Right lung (tissue), 10 donors: ENCODE results near the gene AKAP7. TPM values are rescaled to one million over a fixed set of nuclear protein-coding genes. Genes with fewer than 3 reads are reported as not detected.
"Not testable (repeated sequence)": the region's sequence is repeated elsewhere in the genome, so short reads cannot be mapped to it uniquely, and the experiment has no call there.

Experiments
- DNase-seq, 2 donors: peaks; one replicate each; pipeline ENCODE4 v3.0.0-alpha.2; 2013
- long read RNA-seq, 8 donors: transcript quantifications; one replicate each; lab custom pipeline, GENCODE V29; 2026
- polyA plus RNA-seq, 5 donors: library from polyadenylated mRNA; unstranded; fragments of 120-200 nt; gene quantifications; one replicate each; pipeline versions ENCODE4 v1.2.1 to v1.2.3, GENCODE V29; 2013; ENCODE audit warnings: inconsistent platforms in 1 of 5, low replicate concordance in 1 of 5; ENCODE audit not compliant: insufficient read length in 5 of 5, insufficient read depth in 1 of 5

The AKAP7 gene
- 10 to 100 TPM; 17.1 to 27.6 (median 23.5) TPM for polyA plus RNA-seq
- long read RNA-seq, donor 1, transcript AKAP7-202 (2 exons, 2,461 nt) = major isoform, 15 of 47 reads
- long read RNA-seq, donor 1, partial matches to known transcripts = 31 of 47 reads
- long read RNA-seq, donor 1, other reads (novel, unspliced or antisense) = 0 of 47 reads
- long read RNA-seq, donor 2, partial matches to known transcripts = 0 of 2 reads
- long read RNA-seq, donor 2, other reads (novel, unspliced or antisense) = 0 of 2 reads
- long read RNA-seq, donor 3, transcript AKAP7-202 (2 exons, 2,461 nt) = major isoform, 7 of 7 reads
- long read RNA-seq, donor 3, partial matches to known transcripts = 0 of 7 reads
- long read RNA-seq, donor 3, other reads (novel, unspliced or antisense) = 0 of 7 reads
- long read RNA-seq, donor 4, transcript AKAP7-202 (2 exons, 2,461 nt) = major isoform, 9 of 9 reads
- long read RNA-seq, donor 4, partial matches to known transcripts = 0 of 9 reads
- long read RNA-seq, donor 4, other reads (novel, unspliced or antisense) = 0 of 9 reads
- long read RNA-seq, donor 5, partial matches to known transcripts = 0 of 5 reads
- long read RNA-seq, donor 5, other reads (novel, unspliced or antisense) = 0 of 5 reads
- long read RNA-seq, donor 6, transcript AKAP7-202 (2 exons, 2,461 nt) = major isoform, 8 of 9 reads
- long read RNA-seq, donor 6, partial matches to known transcripts = 0 of 9 reads
- long read RNA-seq, donor 6, other reads (novel, unspliced or antisense) = 0 of 9 reads
- long read RNA-seq, donor 7, partial matches to known transcripts = 0 of 3 reads
- long read RNA-seq, donor 7, other reads (novel, unspliced or antisense) = 0 of 3 reads
- long read RNA-seq, donor 8, partial matches to known transcripts = 0 of 4 reads
- long read RNA-seq, donor 8, other reads (novel, unspliced or antisense) = 0 of 4 reads

DNA sequence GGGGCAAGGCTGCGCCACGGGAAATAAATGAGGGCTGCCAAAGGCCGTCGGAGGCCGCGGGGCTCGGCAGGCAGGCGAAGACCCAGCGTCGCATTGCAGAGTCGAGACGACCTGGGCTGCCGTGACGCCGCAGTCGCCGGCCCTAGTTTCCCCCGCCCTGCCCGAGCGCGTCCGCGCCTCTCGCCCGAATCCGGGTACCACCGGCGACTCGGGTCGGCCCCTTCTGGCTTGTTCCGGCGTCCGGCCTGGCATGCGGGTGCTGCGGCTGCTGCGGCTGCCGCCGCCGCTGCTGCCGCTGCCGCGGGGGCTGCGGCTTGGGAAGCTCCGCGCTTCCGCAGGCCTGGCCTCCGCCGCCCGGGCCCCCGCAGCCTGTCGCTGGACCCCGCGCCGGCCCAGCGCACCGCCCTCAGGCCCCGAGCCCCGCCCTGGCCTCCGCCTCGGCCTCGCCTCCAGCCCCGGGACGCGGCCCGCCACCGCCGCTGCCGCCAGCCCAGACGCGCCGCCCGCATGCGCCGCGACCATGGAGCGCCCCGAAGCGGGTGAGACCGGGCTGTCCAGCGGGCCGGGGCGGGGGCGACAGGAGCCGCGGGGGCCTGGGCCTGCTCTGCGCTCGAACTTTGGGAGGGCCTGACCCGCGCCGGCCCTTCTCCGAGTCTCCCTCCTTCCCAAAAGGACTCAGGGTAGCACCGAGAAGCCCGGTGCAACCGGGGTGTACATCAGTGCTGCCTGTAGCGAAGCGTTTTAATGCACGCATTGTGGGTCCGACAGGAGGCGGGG, at the start of gene AKAP7:
Gene AKAP7 (plus strand): TSS at position 224 of the 777 bp plus-strand sequence. CDS start 297 bp downstream, at position 521.
- peak; percentile 76 to 79 for DNase-seq

DNA sequence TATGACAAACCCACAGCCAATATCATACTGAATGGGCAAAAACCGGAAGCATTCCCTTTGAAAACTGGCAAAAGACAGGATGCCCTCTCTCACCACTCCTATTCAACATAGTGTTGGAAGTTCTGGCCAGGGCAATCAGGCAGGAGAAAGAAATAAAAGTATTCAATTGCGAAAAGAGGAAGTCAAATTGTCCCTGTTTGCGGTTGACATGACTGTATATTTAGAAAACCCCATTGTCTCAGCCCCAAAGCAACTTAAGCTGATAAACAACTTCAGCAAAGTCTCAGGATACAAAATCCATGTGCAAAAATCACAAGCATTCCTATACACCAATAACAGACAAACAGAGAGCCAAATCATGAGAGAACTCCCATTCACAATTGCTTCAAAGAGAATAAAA, 44.9 kb upstream of the AKAP7 start:
- DNase-seq = not testable (repeated sequence)

DNA sequence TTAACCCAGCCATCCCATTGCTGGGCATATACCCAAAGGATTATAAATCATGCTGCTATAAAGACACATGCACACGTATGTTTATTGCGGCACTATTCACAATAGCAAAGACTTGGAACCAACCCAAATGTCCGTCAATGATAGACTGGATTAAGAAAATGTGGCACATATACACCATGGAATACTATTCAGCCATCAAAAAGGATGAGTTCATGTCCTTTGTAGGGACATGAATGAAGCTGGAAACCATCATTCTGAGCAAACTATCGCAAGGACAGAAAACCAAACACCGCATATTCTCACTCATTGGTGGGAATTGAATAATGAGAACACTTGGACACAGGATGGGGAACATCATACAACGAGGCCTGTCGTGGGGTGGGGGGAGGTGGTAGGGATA, 43.3 kb upstream of the AKAP7 start:
- not testable (repeated sequence) for DNase-seq

DNA sequence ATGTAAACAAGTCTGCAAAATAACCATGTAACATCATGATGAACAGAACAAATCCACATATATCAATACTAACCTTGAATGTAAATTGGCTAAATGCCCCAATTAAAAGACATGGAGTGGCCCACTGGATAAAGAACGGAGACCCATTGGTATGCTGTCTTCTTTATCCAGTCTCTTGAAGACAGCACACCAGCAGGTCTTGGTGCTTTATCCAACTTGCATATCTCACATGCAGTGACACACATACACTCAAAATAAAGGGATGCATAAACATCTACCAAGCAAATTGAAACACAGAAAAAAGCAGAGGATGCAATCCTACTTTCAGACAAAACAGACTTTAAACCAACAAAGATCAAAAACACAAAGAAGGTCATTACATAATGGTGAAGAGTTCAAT, 41.9 kb upstream of the AKAP7 start:
- no peak for DNase-seq

DNA sequence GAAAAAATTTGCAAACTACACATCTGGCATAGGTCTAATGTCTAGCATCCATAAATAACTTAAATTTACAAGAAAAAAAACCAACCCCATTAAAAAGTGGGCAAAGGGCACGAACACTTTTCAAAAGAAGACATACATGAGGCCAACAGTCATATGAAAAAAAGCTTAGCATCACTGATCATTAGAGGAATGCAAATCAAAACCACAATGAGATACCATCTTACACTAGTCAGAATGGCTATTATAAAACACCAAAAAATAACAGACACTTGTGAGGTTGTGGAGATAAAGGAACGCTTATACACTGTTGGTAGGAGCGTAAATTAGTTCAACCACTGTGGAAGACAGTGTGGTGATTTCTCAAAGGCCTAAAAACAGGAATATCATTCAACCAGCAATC, 38.5 kb upstream of the AKAP7 start:
- DNase-seq = no peak

DNA sequence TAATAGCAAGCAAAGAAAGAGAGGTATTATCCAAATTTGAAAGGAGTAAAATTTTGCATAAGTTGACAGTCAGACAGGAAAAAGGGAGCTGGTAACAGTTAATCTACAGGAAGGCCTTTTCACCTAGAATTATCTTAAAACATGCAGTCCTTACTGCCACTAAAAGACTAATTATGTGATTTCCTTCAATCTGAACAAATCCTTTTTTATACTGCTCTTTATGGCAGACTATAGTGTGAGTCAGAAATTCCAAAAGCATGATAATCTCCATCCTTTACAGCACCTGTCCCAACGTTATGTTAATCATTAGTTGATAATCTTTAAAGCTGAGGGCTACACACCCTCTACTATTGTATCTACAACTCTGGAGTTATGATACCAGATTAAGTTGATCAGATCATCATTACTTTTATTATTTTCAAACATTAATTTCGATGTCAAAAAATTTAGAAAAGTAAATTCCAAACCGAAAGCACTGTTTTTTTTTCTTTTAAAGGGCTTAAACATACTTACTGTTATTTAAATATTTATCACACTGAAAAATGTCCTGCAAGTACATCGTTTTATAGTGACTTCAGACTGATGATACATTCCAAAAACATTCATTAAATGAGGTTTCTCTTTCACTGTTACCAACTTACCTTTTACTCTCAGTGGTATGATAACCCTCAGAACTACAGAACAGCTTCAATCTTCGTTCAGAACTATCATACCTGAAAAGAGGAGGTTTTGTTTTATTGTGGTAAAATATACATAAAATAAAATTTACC, 33.2 kb upstream of the AKAP7 start:
- DNase-seq = no peak

DNA sequence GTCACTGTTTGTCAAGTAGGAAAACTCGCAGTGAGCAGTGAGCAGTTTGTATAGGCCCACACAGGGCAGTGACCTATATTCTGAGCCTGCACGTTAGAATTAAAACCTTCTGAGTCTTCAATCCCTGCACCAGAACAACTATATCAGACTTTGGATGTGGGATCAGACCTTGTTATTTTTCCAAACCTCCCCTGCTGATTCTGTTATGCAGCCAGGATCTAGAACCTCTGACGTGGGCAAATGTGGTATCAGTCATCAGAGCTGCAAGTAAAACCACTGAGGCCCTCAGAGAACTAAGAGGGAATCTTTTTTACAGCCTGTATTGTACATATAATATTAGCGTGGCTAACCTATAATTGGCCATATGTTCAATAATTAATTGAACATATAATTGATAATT, 32.0 kb upstream of the AKAP7 start:
- DNase-seq = no peak

DNA sequence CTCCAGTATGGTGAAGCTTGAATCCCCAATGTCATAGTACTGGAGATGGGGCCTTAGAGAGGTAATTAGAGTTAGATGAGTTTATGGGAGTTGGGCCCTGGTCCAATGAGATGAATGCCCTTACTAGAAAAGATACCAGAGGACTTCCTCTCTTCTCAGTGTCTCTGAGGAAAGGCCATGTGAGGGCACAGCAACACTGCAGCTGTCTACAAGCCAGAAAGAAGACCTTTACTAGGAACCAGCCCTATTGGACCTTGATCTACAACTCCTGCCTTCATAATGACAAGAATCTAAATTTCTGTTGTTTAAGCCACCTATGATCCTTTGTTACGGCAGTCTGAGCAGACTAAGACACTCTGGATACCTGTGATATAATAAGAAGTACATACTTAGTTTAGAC, 31.4 kb upstream of the AKAP7 start:
- no peak for DNase-seq

DNA sequence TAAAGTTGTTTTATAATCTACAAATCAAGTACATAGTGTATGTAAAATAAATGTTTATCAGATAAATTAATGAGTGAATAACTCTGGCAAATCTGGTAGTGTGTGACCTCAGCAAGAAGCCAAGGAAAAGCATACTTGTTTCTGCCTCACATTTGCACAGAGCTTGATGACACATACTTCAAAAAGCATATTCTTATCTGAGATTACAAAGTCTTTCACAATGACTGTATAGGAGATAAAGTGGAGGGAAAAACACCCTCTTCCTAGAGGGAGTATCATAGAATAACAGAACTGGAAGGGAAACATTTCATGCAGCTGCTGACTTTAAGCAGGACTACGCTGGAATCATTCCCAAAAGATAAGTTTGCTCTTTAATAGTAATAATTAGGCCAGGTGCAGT, 28.1 kb upstream of the AKAP7 start:
- DNase-seq = peak in 1 of 2 donors; percentile 8

DNA sequence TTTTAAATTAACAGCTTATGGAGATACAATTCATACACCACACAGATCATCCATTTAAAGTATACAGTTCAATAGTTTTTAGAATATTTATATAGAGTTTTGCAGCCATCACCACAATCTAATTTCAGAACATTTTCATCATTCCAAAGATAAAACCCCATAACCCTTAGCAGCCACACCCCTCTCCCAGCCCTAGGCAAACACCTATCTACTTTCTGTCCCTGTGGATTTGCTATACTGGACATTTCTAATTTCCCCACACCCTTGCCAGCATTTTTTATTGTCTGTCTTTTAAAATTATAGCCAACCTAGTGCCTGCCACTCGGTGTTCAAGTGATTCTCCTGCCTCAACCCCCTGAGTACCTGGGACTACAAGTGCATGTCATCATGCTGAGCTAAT, 23.0 kb upstream of the AKAP7 start:
- no peak for DNase-seq

DNA sequence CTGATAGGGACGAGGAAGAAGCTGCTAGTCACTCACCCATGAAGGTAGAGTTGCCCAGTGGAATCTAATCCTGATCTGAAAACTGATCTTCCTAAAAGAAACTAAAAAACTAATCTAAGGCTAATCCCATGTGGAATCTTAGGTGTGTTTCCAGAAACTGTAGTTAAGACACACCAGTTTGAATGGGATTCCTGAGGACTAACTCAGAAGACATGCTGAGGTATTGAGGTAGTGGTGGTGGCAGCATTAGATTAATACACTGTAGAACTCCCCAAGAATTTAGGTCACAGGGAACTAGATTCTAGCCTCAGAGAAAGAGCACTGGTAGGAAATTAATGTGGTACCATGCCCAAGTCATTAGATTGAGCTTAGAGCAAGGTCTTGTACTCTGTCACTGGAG, 19.6 kb upstream of the AKAP7 start:
- no peak for DNase-seq

DNA sequence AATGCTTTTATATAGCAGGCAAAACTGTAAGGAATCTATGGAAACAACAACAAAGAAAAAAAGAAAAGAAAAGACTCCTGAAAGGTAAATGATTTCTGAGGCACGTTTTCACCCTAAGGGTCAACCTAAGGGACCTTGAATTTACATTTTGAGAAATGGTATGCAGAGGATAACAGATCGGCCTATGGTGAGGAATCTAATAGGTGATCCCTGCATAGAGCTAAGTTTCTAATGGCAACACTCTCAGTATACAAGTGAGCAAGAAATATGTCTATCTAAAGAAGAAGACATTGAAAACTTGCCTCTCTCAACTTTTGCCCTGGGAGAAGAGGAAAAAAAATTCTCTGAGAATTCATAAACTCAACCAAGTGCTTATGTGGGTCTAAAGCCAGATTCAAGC, 18.9 kb upstream of the AKAP7 start:
- no peak for DNase-seq

DNA sequence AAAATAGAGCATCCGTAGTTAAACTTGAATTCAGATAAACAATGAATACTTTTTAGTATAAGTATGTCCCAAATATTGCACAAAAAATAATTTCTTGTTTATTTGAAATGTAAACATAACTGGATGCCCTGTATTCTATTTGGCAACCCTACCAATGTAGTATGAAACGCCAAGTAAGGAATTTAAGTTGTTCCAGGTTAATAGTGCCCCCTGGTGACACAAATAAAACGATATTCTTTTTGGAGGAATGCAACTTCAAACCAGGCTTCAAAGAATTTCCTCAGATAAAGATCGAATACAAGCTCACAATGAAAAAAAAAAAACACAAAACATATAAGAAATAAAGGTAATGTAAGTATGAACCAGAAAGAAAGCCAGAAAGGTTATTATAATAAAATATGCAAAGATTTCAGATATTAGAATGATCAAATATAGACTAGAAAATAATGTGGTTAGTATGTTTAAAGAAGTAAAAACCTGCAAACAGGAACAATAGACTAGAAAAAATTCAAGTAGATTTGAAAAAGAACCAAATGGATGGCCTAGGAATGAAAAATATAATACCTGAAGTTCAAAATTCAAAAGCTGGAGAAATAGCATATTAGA, 18.4 kb upstream of the AKAP7 start:
- no peak for DNase-seq

DNA sequence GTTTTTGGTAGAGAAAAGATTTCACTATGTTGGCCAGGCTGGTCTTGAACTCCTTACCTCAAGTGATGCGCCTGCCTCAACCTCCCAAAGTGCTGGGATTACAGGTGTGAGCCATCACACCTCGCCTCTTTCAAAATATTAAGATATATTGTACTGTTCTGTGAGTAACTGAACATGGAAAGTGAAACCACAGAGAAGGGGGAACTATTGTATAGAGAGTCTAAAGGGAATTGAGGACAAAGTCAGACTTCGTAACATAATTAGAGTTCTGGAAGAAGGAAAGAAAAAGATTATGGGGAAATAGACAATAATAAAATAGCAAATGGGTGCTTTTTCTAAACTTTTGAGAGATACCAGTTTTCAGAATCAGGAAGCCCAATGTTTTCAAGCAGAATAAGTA, 17.4 kb upstream of the AKAP7 start:
- DNase-seq = no peak

DNA sequence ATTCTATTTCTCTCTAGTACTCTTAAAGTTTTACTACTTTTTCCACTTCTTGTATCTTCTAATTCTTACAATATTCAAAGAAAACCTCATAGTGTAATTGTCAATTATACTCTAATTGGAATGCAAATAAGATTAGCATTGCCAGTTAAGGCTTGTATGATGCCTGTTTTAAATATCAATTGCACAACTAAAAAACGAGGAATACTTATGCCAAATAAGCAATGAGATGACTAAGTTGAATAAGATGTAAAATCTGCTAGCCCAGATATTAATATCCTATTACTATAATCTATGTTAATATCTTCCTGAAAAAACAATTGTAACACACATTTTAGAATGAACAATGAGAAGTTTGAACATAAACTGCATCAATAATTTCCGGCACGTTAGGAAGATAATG, 13.3 kb upstream of the AKAP7 start:
- DNase-seq = no peak

DNA sequence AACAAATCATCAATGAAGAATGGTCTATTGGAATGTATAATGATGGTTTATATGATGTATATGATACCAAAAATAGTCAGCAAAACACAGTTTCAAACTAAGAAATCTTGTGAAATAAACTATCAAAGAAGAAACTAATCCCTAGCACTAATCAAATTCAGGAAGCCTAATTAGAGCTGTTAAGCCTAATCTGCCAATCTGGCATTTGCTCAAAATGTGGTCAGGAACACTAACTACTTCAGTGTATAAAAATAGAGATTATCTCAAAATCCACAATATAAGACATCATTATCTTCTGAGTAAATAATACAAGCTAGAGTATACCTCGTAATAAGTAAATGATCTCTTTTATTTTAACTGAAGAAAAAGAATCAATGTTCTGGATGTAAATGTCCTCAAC, 12.8 kb upstream of the AKAP7 start:
- DNase-seq = no peak

DNA sequence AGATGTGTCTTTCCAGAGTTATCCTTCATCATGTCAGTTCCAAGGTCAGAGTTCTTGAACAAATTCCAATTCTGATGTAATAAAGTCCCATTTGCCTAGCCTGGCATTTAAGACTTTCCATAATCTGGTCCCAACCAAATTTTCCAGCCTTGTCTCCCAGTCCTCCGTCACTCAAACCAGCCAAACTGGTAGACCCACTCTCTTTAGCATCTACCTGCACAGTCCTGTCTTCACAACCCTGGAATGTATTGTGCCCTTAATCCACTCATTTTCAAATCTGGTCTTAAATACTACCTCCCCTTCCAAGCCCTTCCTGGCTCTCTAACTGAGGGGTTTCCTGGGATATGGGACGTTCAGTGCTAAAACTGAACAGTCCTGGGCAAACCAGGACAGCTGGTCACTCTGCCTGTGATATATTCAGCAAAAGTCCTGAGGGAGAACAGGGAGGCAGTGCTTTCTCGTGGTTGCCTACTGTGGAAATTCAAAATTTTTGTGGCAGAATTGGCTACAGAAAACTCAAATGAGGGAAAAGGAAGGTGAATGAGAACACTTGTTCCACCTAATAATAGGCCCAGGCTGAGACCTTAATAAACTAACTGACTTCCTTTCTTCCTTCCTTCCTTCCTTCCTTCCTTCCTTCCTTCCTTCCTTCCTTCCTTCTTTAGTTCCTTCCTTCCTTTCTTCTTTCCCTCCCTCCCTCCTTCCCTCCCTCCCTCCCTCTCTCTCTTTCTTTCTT, 10.8 kb upstream of the AKAP7 start:
- DNase-seq = no peak

DNA sequence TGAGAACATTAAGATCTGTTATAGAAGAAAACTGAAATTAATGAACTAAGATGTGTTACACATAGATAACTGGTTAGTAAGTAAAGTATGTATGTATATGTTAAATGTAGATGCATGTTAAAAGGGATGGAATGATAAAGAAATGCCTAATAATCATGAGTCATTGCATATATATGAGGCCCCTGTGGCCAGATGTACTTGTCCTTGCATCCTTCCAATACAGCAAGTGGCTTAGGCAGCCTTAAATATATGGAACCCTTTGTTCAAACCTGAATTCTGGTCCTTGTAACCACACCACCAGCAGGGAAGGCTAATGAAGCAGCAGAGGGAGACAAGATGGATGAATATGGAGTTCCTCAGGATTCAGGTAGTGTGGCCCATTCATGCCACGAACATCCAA, 9.8 kb upstream of the AKAP7 start:
- DNase-seq = no peak

DNA sequence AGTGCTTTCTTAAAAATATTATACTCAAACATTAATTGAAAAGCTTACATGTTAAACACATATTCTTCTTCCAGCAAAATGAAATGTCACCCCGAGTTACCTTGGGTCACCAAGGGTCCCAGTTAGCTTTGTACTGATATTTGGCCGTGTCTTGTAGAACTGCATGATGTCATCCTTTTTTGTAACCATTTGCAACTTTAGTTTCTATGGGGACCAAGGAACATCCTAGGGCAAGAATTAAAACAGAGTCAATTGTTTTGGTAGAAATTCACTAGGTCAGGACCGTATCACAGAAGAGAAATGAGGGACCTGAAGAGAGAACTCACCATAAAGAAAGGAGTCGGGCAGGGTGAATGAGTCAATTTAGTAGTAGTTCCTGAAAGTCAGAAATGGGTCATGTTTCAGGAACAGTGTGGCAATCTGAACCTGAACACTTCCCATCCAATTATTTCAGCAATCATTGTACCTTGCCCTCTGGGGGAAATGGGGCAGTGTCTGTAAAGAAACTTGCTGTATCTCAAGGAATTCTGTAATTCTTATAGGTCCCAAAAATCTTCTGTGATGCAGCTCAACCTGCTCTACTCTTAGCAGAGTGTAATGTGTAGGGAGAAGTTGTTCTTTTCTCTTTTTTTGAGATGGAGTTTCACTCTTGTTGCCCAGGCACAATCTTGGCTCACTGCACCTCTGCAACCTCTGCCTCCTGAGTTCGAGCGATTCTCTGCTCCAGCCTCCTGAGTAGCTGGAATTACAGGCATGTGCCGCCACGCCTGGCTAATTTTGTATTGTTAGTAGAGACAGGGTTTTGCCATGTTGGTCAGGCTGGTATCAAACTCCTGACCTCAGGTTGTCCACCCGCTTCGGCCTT, 5.3 kb upstream of the AKAP7 start:
- no peak for DNase-seq
